ENCODE results near the gene ELL2. TPM values are rescaled to one million over a fixed set of nuclear protein-coding genes. Genes with fewer than 3 reads are reported as not detected.
"Not testable (repeated sequence)": the region's sequence is repeated elsewhere in the genome, so short reads cannot be mapped to it uniquely, and the experiment has no call there.

Gene ELL2
- total RNA-seq, 1 donor from 2014 or later, result 118 TPM

DNA sequence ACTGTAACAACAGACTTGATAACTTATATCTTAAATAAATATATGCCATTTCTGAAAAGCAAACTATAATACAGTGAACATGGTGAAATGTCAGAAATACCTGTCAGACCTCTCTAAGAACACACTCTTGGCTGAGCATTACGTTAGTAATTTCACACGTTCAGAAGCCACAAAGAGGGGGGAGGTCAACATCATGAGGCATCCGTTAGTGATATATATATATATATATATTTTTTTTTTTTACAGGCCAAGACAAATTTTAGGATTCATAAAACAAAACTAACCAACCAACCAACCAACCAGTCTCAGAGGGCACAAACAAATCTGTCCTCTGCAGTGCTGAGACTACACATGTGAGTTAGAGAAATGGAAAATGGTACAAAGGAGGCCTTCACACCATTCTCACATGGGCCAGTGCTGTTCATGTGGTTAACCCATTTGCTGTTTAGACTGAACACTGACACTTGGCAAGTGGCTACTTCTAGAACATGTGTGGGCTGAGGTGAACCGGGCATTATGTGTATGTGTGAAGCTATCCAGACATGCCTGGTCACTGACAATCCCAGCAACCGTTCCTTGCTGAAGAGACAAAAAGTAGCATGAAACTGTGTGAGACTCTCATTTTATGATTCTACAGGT lies 54.5 kb downstream of the ELL2 start:
- H3K4me1 Mint-ChIP-seq (ENCODE audit: low read depth, unreplicated experiment), result peaks cover 17% of the 10 kb centered on the region

DNA sequence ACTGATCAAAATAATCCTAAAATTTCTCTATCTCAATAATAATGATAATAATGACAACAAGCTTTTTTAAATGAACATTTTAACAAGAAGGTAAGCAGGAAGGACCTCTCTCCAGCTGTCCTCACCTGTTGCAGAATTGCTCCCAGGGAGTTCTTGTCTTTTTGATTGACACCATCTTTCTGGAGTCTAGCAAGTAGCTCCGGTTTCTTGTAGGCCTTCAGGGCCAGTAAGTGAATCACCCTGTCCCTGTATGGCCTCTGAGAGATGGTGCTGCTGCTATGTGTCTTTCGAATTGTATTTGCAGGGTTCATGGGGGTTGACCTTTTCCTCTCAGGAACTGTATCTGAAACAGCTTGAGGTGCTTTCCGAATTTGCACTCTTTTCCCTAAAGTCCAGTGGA lies 55.3 kb downstream of the ELL2 start:
- H3K9ac ChIP-seq (ENCODE audit: low read length), result not testable (repeated sequence)

More for the DNA sequence above, 54.5 kb downstream of the ELL2 start:
- H3K4me3 ChIP-seq (ENCODE audit: insufficient read depth, low read depth, low read length), result no peak overlapping the region
- H2AFZ ChIP-seq (ENCODE audit: low read depth, low read length), result no peak overlapping the region
- no peak for TF ChIP-seq EZH2 (IDR thresholded peaks at IDR 0.05; ENCODE audit: insufficient read depth, low read length)
- TF ChIP-seq, protein P1, sequence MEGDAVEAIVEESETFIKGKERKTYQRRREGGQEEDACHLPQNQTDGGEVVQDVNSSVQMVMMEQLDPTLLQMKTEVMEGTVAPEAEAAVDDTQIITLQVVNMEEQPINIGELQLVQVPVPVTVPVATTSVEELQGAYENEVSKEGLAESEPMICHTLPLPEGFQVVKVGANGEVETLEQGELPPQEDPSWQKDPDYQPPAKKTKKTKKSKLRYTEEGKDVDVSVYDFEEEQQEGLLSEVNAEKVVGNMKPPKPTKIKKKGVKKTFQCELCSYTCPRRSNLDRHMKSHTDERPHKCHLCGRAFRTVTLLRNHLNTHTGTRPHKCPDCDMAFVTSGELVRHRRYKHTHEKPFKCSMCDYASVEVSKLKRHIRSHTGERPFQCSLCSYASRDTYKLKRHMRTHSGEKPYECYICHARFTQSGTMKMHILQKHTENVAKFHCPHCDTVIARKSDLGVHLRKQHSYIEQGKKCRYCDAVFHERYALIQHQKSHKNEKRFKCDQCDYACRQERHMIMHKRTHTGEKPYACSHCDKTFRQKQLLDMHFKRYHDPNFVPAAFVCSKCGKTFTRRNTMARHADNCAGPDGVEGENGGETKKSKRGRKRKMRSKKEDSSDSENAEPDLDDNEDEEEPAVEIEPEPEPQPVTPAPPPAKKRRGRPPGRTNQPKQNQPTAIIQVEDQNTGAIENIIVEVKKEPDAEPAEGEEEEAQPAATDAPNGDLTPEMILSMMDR (IDR thresholded peaks at IDR 0.05; ENCODE audit: insufficient read depth, low read depth, low read length), result no peak
- Mint-ChIP-seq H3K27me3 (ENCODE audit: low read depth, unreplicated experiment) (no peaks in the 10 kb centered on the region), H3K9me3 (ENCODE audit: unreplicated experiment) (no peaks in the 10 kb centered on the region), H3K4me3 (ENCODE audit: unreplicated experiment) (no peak overlapping the region), H3K36me3 (ENCODE audit: low read depth, unreplicated experiment) (peaks cover 15% of the 10 kb centered on the region), H3K27ac (ENCODE audit: unreplicated experiment) (no peak overlapping the region)
- H3K9ac ChIP-seq (ENCODE audit: low read length), result no peak overlapping the region
- DNase-seq (ENCODE audit: low read depth) (no peak), FAIRE-seq (no peak)
- H3K9me3 ChIP-seq (ENCODE audit: insufficient read depth, low read depth, low read length), result no peaks in the 10 kb centered on the region
- H3K4me1 ChIP-seq (ENCODE audit: insufficient read depth, low read length), result peaks cover 1% of the 10 kb centered on the region
- no peak overlapping the region for H3K27ac ChIP-seq (ENCODE audit: low read depth, low read length)
- H3K36me3 ChIP-seq (ENCODE audit: insufficient read depth, low read length), result peaks cover 18% of the 10 kb centered on the region
- H4K20me1 ChIP-seq (ENCODE audit: insufficient read depth, low read length), result peaks cover 28% of the 10 kb centered on the region
- no peak overlapping the region for H3K4me2 ChIP-seq (ENCODE audit: low read length)
- no peaks in the 10 kb centered on the region for H3K27me3 ChIP-seq (ENCODE audit: insufficient read depth, low read length)
- peaks cover 59% of the 10 kb centered on the region for H3K79me2 ChIP-seq (ENCODE audit: insufficient read depth, low read length)

DNA sequence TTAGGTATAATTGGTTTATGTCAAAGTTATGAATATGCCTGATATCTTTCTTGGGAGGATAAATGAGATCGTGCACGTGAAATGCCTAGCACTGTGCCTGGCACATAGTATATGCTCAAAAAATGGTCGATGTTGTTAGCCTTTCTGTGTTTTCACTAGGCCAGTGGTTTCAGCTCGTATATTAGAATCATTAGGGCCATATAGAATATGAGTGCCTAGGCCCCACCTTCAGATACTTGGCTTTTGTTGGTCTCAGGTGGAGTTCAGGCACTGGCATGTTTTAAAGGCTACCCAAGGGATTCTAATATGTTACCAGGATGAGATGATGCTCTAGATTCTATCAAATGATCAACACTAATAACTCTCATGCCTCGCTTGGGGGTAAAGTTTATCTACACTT lies 56.8 kb downstream of the ELL2 start:
- H3K27me3 ChIP-seq (ENCODE audit: insufficient read depth, low read length), result no peaks in the 10 kb centered on the region
- H3K4me3 Mint-ChIP-seq (ENCODE audit: unreplicated experiment), result no peak overlapping the region
- DNase-seq (ENCODE audit: low read depth) (no peak), FAIRE-seq (no peak)
- no peak overlapping the region for H2AFZ ChIP-seq (ENCODE audit: low read depth, low read length)
- H3K4me1 Mint-ChIP-seq (ENCODE audit: low read depth, unreplicated experiment), result peaks cover 27% of the 10 kb centered on the region
- no peak overlapping the region for H3K4me3 ChIP-seq (ENCODE audit: insufficient read depth, low read depth, low read length)
- peaks cover 20% of the 10 kb centered on the region for H3K36me3 Mint-ChIP-seq (ENCODE audit: low read depth, unreplicated experiment)
- H3K4me2 ChIP-seq (ENCODE audit: low read length), result no peak overlapping the region
- H3K79me2 ChIP-seq (ENCODE audit: insufficient read depth, low read length), result peaks cover 45% of the 10 kb centered on the region
- no peak overlapping the region for H3K27ac Mint-ChIP-seq (ENCODE audit: unreplicated experiment)
- H3K27ac ChIP-seq (ENCODE audit: low read depth, low read length), result no peak overlapping the region
- peaks cover 19% of the 10 kb centered on the region for H3K36me3 ChIP-seq (ENCODE audit: insufficient read depth, low read length)
- H3K27me3 Mint-ChIP-seq (ENCODE audit: low read depth, unreplicated experiment), result no peaks in the 10 kb centered on the region
- no peaks in the 10 kb centered on the region for H3K9me3 ChIP-seq (ENCODE audit: insufficient read depth, low read depth, low read length)
- H3K9me3 Mint-ChIP-seq (ENCODE audit: unreplicated experiment), result no peaks in the 10 kb centered on the region
- no peak for TF ChIP-seq EZH2 (IDR thresholded peaks at IDR 0.05; ENCODE audit: insufficient read depth, low read length)
- TF ChIP-seq, protein P1 (IDR thresholded peaks at IDR 0.05; ENCODE audit: insufficient read depth, low read depth, low read length), result no peak
- H4K20me1 ChIP-seq (ENCODE audit: insufficient read depth, low read length), result peaks cover 17% of the 10 kb centered on the region
- peaks cover 10% of the 10 kb centered on the region for H3K4me1 ChIP-seq (ENCODE audit: insufficient read depth, low read length)
- no peak overlapping the region for H3K9ac ChIP-seq (ENCODE audit: low read length)

More for the DNA sequence above, 55.3 kb downstream of the ELL2 start:
- Mint-ChIP-seq H3K36me3 (ENCODE audit: low read depth, unreplicated experiment) (peaks cover 20% of the 10 kb centered on the region), H3K4me1 (ENCODE audit: low read depth, unreplicated experiment) (peaks cover 22% of the 10 kb centered on the region)
- not testable (repeated sequence) for H3K4me3 ChIP-seq (ENCODE audit: insufficient read depth, low read depth, low read length); H3K9me3 Mint-ChIP-seq (ENCODE audit: unreplicated experiment); H3K27ac Mint-ChIP-seq (ENCODE audit: unreplicated experiment); DNase-seq (ENCODE audit: low read depth); FAIRE-seq; H3K27me3 Mint-ChIP-seq (ENCODE audit: low read depth, unreplicated experiment); H3K9me3 ChIP-seq (ENCODE audit: insufficient read depth, low read depth, low read length); H3K27ac ChIP-seq (ENCODE audit: low read depth, low read length); H3K4me3 Mint-ChIP-seq (ENCODE audit: unreplicated experiment); H3K4me2 ChIP-seq (ENCODE audit: low read length); H3K4me1 ChIP-seq (ENCODE audit: insufficient read depth, low read length); H2AFZ ChIP-seq (ENCODE audit: low read depth, low read length); H3K27me3 ChIP-seq (ENCODE audit: insufficient read depth, low read length)
- Histone ChIP-seq H3K36me3 (ENCODE audit: insufficient read depth, low read length) (peaks cover 14% of the 10 kb centered on the region), H3K79me2 (ENCODE audit: insufficient read depth, low read length) (peaks cover 56% of the 10 kb centered on the region), H4K20me1 (ENCODE audit: insufficient read depth, low read length) (peaks cover 20% of the 10 kb centered on the region)

Data from astrocyte (in vitro differentiated cells and primary cell).